ENCODE data around the gene KPNA6.

GRCh38 chr1:32172621-32173245, 64.9 kb downstream of the KPNA6 start:
- no peak for TF ChIP-seq POLR2AphosphoS5 (IDR thresholded peaks at IDR 0.05; ENCODE audit: insufficient read depth, low read depth, low read length)
- no peak for TF ChIP-seq POLR2A (IDR thresholded peaks at IDR 0.05; ENCODE audit: low read depth, low read length)

Data from endothelial cell of umbilical vein (primary cell).